AG04450 (cell line): Measurements from ENCODE around the gene FAM83C. TPM values are rescaled to one million over a fixed set of nuclear protein-coding genes. Genes with fewer than 3 reads are reported as not detected.
A peak's percentile ranks its signal among the peaks of the same experiment; 100 is the strongest.
"Not testable (repeated sequence)": the region's sequence is repeated elsewhere in the genome, so short reads cannot be mapped to it uniquely, and the experiment has no call there.

Source experiments
- CTCF ChIA-PET: fragments of 300-600, 350-600 bp; formaldehyde crosslinking; extraction: SDS; loops from one replicate; lab custom pipeline; 2022; ENCODE audit warnings: antibody characterized with exemption, inconsistent platforms; lab: Charles Lee
- POLR2A ChIA-PET: fragments of 350-600 bp; formaldehyde crosslinking; extraction: SDS; loops from one replicate; lab custom pipeline; 2021; ENCODE audit warnings: antibody characterized with exemption, inconsistent platforms; lab: Yijun Ruan, JAX
- DNase-seq: peaks from one replicate; pipeline ENCODE4 v3.0.0-alpha.2; 2011; ENCODE audit warnings: low read depth, low spot score
- H3K27ac ChIP-seq: one replicate; pipeline ENCODE4 v1.5.1; 2012; ENCODE audit warnings: low read depth, low read length, control low read depth
- H3K27me3 ChIP-seq: one replicate; pipeline ENCODE4 v1.6.0; 2012; ENCODE audit warnings: low read length; ENCODE audit not compliant: control insufficient read depth, insufficient read depth
- H3K4me3 ChIP-seq: 2 replicates; pipeline ENCODE4 v1.5.1; 2011; ENCODE audit warnings: mild to moderate bottlenecking, low read depth, low read length, control low read depth
- H3K9me3 ChIP-seq: 2 replicates; pipeline ENCODE4 v1.5.1; 2012; ENCODE audit warnings: low read length; ENCODE audit not compliant: control insufficient read depth, insufficient read depth
- CTCF ChIP-seq: IDR thresholded peaks from 2 replicates; pipeline ENCODE4 v1.5.1; 2011; ENCODE audit warnings: low read depth, low read length, control low read depth, inconsistent platforms
- polyA plus RNA-seq: library from polyadenylated mRNA; depleted of rRNA; stranded (reverse); fragments of >200 nt; gene quantifications from 2 replicates; pipeline ENCODE4 v1.2.3, GENCODE V29; 2011

FAM83C gene
- polyA plus RNA-seq, 1 experiment: not detected

GRCh38 chr20:35319192-35319870, 27.1 kb upstream of the FAM83C start:
- H3K27me3 ChIP-seq: no peaks in the 10 kb centered on the region
- no peak for DNase-seq
- POLR2A ChIA-PET: interaction anchor here (2.3 kb wide), 1 partner anchor 13 kb away, joined by 8 read pairs; no protein-coding TSS in a partner anchor
- no peaks in the 10 kb centered on the region for H3K9me3 ChIP-seq
- CTCF ChIA-PET: interaction anchor here (0.6 to 3.5 kb wide), 2 partner anchors 13 to 24 kb away, joined by 3 to 17 read pairs; no protein-coding TSS in a partner anchor
- H3K27ac ChIP-seq: peak overlapping the region; percentile 63
- no peak for TF ChIP-seq CTCF
- H3K4me3 ChIP-seq: no peak overlapping the region

GRCh38 chr20:35318502-35319157, 26.4 kb upstream of the FAM83C start:
- Histone ChIP-seq H3K27ac (peak overlapping the region; percentile 93), H3K9me3 (no peaks in the 10 kb centered on the region), H3K4me3 (no peak overlapping the region), H3K27me3 (no peaks in the 10 kb centered on the region)
- TF ChIP-seq CTCF: no peak
- CTCF ChIA-PET: interaction anchor here (0.6 to 3.5 kb wide), 2 partner anchors 13 to 25 kb away, joined by 3 to 17 read pairs; no protein-coding TSS in a partner anchor
- POLR2A ChIA-PET: interaction anchor here (0.9 to 2.3 kb wide), 2 partner anchors 13 to 120 kb away, joined by 3 to 8 read pairs; no protein-coding TSS in a partner anchor
- no peak for DNase-seq

GRCh38 chr20:35317416-35318210, 25.4 kb upstream of the FAM83C start:
- CTCF ChIA-PET: interaction anchor here (0.6 to 3.5 kb wide), 2 partner anchors 12 to 129 kb away, joined by 6 to 17 read pairs; no protein-coding TSS in a partner anchor
- TF ChIP-seq CTCF: no peak
- H3K9me3 ChIP-seq: no peaks in the 10 kb centered on the region
- H3K27me3 ChIP-seq: no peaks in the 10 kb centered on the region
- H3K27ac ChIP-seq: peak overlapping the region; percentile 93
- no peak overlapping the region for H3K4me3 ChIP-seq
- DNase-seq: no peak
- POLR2A ChIA-PET: interaction anchor here (0.9 to 2.3 kb wide), 2 partner anchors 12 to 121 kb away, joined by 3 to 8 read pairs; no protein-coding TSS in a partner anchor

- H3K4me3 ChIP-seq: no peak overlapping the region
- TF ChIP-seq CTCF: no peak
- no peak for DNase-seq
- H3K27me3 ChIP-seq: no peaks in the 10 kb centered on the region
- POLR2A ChIA-PET: no interaction called here
- no peaks in the 10 kb centered on the region for H3K9me3 ChIP-seq
- H3K27ac ChIP-seq: peak overlapping the region; percentile 83
- CTCF ChIA-PET: no interaction called here
Observed at GRCh38 chr20:35316086-35316485, 23.9 kb upstream of the FAM83C start.

GRCh38 chr20:35315632-35316020, 23.4 kb upstream of the FAM83C start:
- DNase-seq, H3K27me3 ChIP-seq, H3K4me3 ChIP-seq, CTCF ChIA-PET, H3K9me3 ChIP-seq: not testable (repeated sequence)
- POLR2A ChIA-PET: interaction anchor here (0.7 to 0.9 kb wide), 2 partner anchors 10 to 1620 kb away, joined by 3 read pairs; no protein-coding TSS in a partner anchor
- peak overlapping the region; percentile 83 for H3K27ac ChIP-seq
